H1 (cell line): ENCODE results near the gene CEBPE. TPM values are rescaled to one million over a fixed set of nuclear protein-coding genes. Genes with fewer than 3 reads are reported as not detected.

ENCODE experiments used
- CTCF ChIA-PET: fragments of 300-600 bp; sonication (Branson Sonifier 250); formaldehyde crosslinking; loops from one replicate; lab custom pipeline; 2021; ENCODE audit not compliant: partially characterized antibody; lab: Charles Lee
- POLR2A ChIA-PET: fragments of 300-600 bp; sonication (Branson Sonifier 250); formaldehyde crosslinking; loops from one replicate; lab custom pipeline; 2021; ENCODE audit warnings: inconsistent platforms; ENCODE audit not compliant: partially characterized antibody; lab: Charles Lee
- DNase-seq, 2 experiments: peaks; one replicate each; pipeline versions ENCODE4 v3.0.0 to v3.0.0-alpha.2; 2010 to 2022; ENCODE audit warnings: low spot score in 2 of 2, low read depth in 1 of 2, mixed read lengths in 1 of 2
- FAIRE-seq: peaks from 2 replicates; lab custom pipeline; 2011; peaks lifted over from hg19 to GRCh38; lab: Jason Lieb, UNC
- H2AFZ ChIP-seq: 2 replicates; pipeline ENCODE4 v1.8.1; 2012; ENCODE audit warnings: low read length, inconsistent platforms
- H2AK5ac ChIP-seq: 2 replicates; pipeline ENCODE4 v1.6.1; 2013; ENCODE audit warnings: low read depth, low read length
- H2BK120ac ChIP-seq: replicated peaks from 2 replicates; pipeline ENCODE3; 2013; ENCODE audit warnings: low read depth, low read length, inconsistent platforms
- H2BK12ac ChIP-seq: 2 replicates; pipeline ENCODE4 v1.6.1; 2013; ENCODE audit warnings: low read depth, low read length
- H2BK15ac ChIP-seq: 2 replicates; pipeline ENCODE4 v1.6.1; 2013; ENCODE audit warnings: low read length
- H2BK20ac ChIP-seq: 2 replicates; pipeline ENCODE4 v1.6.1; 2013; ENCODE audit warnings: low read length
- H2BK5ac ChIP-seq: 2 replicates; pipeline ENCODE4 v1.6.1; 2013; ENCODE audit warnings: low read depth, low read length
- H3K14ac ChIP-seq: 2 replicates; pipeline ENCODE4 v1.6.1; 2013; ENCODE audit warnings: inconsistent platforms; ENCODE audit not compliant: insufficient read length
- H3K18ac ChIP-seq: 2 replicates; pipeline ENCODE4 v1.6.1; 2013; ENCODE audit warnings: low read length; ENCODE audit errors: extremely low read depth
- H3K23ac ChIP-seq: 2 replicates; pipeline ENCODE4 v1.6.1; 2013; ENCODE audit warnings: inconsistent platforms; ENCODE audit not compliant: insufficient read length
- H3K23me2 ChIP-seq: 2 replicates; pipeline ENCODE4 v1.6.1; 2013; ENCODE audit warnings: low read depth, low read length
- H3K27ac ChIP-seq: 2 replicates; pipeline ENCODE4 v1.6.1; 2011; ENCODE audit warnings: low read depth, low read length, inconsistent platforms
- H3K27me3 ChIP-seq, 4 experiments: replicated peaks in 1 of 4; 1 replicate in 1 of 4; 2 replicates in 3 of 4; pipeline versions ENCODE4 v1.6.1 to v1.8.1; 2011 to 2013; ENCODE audit warnings: low read length in 3 of 4, mild to moderate bottlenecking in 3 of 4, inconsistent platforms in 2 of 4, mixed read lengths in 2 of 4, moderate library complexity in 1 of 4; ENCODE audit not compliant: control insufficient read depth in 3 of 4, insufficient read depth in 3 of 4; ENCODE audit errors: extremely low read depth in 1 of 4
- H3K36me3 ChIP-seq, 4 experiments: 2 replicates each; pipeline versions ENCODE4 v1.6.1 to v1.8.1; 2011 to 2013; ENCODE audit warnings: mild to moderate bottlenecking in 4 of 4, low read length in 3 of 4, moderate library complexity in 2 of 4, control low read depth in 1 of 4, inconsistent platforms in 1 of 4; ENCODE audit not compliant: insufficient read depth in 4 of 4, control insufficient read depth in 2 of 4
- H3K4ac ChIP-seq: replicated peaks from 2 replicates; pipeline ENCODE3; 2013; ENCODE audit warnings: low read length, low read depth, mixed read lengths, inconsistent platforms; ENCODE audit not compliant: insufficient read length
- H3K4me1 ChIP-seq, 4 experiments: replicated peaks in 1 of 4; 1 replicate in 1 of 4; 2 replicates in 3 of 4; pipeline versions ENCODE4 v1.6.1 to v1.8.1; 2011 to 2013; ENCODE audit warnings: low read length in 3 of 4, inconsistent platforms in 2 of 4, mixed read lengths in 1 of 4; ENCODE audit not compliant: insufficient read depth in 4 of 4, control insufficient read depth in 3 of 4
- H3K4me2 ChIP-seq, 2 experiments: 2 replicates each; pipeline versions ENCODE4 v1.6.1 to v1.8.1; 2011 to 2013; ENCODE audit warnings: low read depth in 2 of 2, low read length in 2 of 2, control low read depth in 1 of 2, inconsistent platforms in 1 of 2, mild to moderate bottlenecking in 1 of 2; ENCODE audit not compliant: insufficient read depth in 1 of 2
- H3K4me3 ChIP-seq, 4 experiments: fragments of 200-600, 300-600 bp in 1 of 4; sonication (generic), shearing (Covaris generic), sonication (Bioruptor Twin) in 1 of 4; 2 replicates each; pipeline versions ENCODE4 v1.5.1 to v1.8.1; 2011 to 2016; ENCODE audit warnings: low read length in 4 of 4, low read depth in 3 of 4, control low read depth in 2 of 4, inconsistent platforms in 2 of 4, mild to moderate bottlenecking in 2 of 4, mixed read lengths in 1 of 4, moderate library complexity in 1 of 4; ENCODE audit not compliant: insufficient read depth in 2 of 4; ENCODE audit errors: extremely low read depth in 1 of 4
- H3K56ac ChIP-seq: replicated peaks from 2 replicates; pipeline ENCODE3; 2013; ENCODE audit warnings: low read depth, mild to moderate bottlenecking, mixed read lengths, low read length, inconsistent platforms; ENCODE audit not compliant: insufficient read length
- H3K79me1 ChIP-seq: 2 replicates; pipeline ENCODE4 v1.6.1; 2013; ENCODE audit warnings: low read depth, low read length, control low read depth
- H3K79me2 ChIP-seq, 2 experiments: 2 replicates each; pipeline versions ENCODE4 v1.6.1 to v1.8.1; 2012 to 2013; ENCODE audit warnings: low read length in 2 of 2, mild to moderate bottlenecking in 2 of 2, inconsistent platforms in 1 of 2; ENCODE audit not compliant: insufficient read depth in 2 of 2, control insufficient read depth in 1 of 2
- H3K9ac ChIP-seq, 4 experiments: replicated peaks in 1 of 4; 1 replicate in 1 of 4; 2 replicates in 3 of 4; pipeline versions ENCODE4 v1.6.1 to v1.8.1; 2011 to 2013; ENCODE audit warnings: low read depth in 3 of 4, low read length in 3 of 4, control low read depth in 2 of 4, mild to moderate bottlenecking in 2 of 4, moderate library complexity in 2 of 4, inconsistent platforms in 1 of 4; ENCODE audit errors: extremely low read depth in 1 of 4
- H3K9me3 ChIP-seq, 2 experiments: 2 replicates each; pipeline versions ENCODE4 v1.6.1 to v1.8.1; 2012 to 2013; ENCODE audit warnings: mild to moderate bottlenecking in 2 of 2, moderate library complexity in 2 of 2, control low read depth in 1 of 2, inconsistent platforms in 1 of 2, low read depth in 1 of 2, low read length in 1 of 2, mixed read lengths in 1 of 2; ENCODE audit not compliant: insufficient read depth in 2 of 2
- H4K20me1 ChIP-seq, 2 experiments: replicated peaks in 1 of 2; 2 replicates each; pipeline versions ENCODE3 to v1.8.1; 2011 to 2013; ENCODE audit warnings: inconsistent platforms in 2 of 2, low read length in 2 of 2, mild to moderate bottlenecking in 1 of 2; ENCODE audit not compliant: insufficient read depth in 2 of 2, control insufficient read depth in 1 of 2
- H4K5ac ChIP-seq: 2 replicates; pipeline ENCODE4 v1.6.1; 2013; ENCODE audit warnings: low read length, low read depth, mixed read lengths, inconsistent platforms; ENCODE audit not compliant: insufficient read length
- H4K8ac ChIP-seq: 2 replicates; pipeline ENCODE4 v1.8.0; 2013; ENCODE audit warnings: mild to moderate bottlenecking, moderate library complexity, low read length, inconsistent platforms; ENCODE audit not compliant: insufficient read depth; ENCODE audit errors: extremely low read depth
- H4K91ac ChIP-seq: replicated peaks from 2 replicates; pipeline ENCODE3; 2013; ENCODE audit warnings: low read length, mixed read lengths, inconsistent platforms; ENCODE audit not compliant: insufficient read length
- CBX8 ChIP-seq: fragments of 300-800, 300-1000 bp; sonication (generic); IDR thresholded peaks from 2 replicates; pipeline ENCODE4 v1.7.1; 2016; ENCODE audit warnings: low read depth, low read length, borderline replicate concordance
- MAX ChIP-seq: IDR thresholded peaks from 2 replicates; pipeline ENCODE4 v1.6.1; 2012; ENCODE audit warnings: inconsistent platforms
- SP1 ChIP-seq: IDR thresholded peaks from 2 replicates; pipeline ENCODE4 v1.6.1; 2011; ENCODE audit warnings: low read depth, low read length
- WGBS, 2 experiments: shearing (Covaris generic) in 1 of 2; methylation state at CpG; one replicate each; pipeline versions ENCODE4 v1.1.6 to v1.1.7; 2013 to 2015; ENCODE audit warnings: low lambda C conversion rate in 2 of 2, mixed read lengths in 2 of 2, inconsistent platforms in 1 of 2, low coverage in 1 of 2, missing lambda C conversion rate in 1 of 2; ENCODE audit not compliant: insufficient replicate concordance in 2 of 2, insufficient coverage in 1 of 2, insufficient read length in 1 of 2; ENCODE audit errors: extremely low coverage in 1 of 2, missing lambda C conversion rate in 1 of 2; 5-methylcytosine and 5-hydroxymethylcytosine counted together
- polyA plus RNA-seq, 7 experiments: library from polyadenylated mRNA; depleted of rRNA in 3 of 7; stranded (reverse) in 5 of 7; unstranded in 2 of 7; fragments of >200 nt in 5 of 7; fragments of 200-250 nt in 2 of 7; gene quantifications; 1 replicate in 5 of 7; 2 replicates in 1 of 7; 4 replicates in 1 of 7; pipeline versions ENCODE4 v1.2.1 to v1.2.3, GENCODE V29; 2011 to 2013; ENCODE audit warnings: missing spikeins in 2 of 7, mixed read lengths in 2 of 7
- total RNA-seq: library from RNA; stranded (reverse); fragmentation: NEBNext Ultra II Directional; extraction: Animal tissue kit (Norgen Biotek cat#: 25700); gene quantifications from 2 replicates; pipeline ENCODE4 v1.2.1, GENCODE V29; 2021

CEBPE gene
- total and polyA plus RNA-seq, 2 of the 8 experiments (the other 6 are each of a cell fraction or from before 2014, with no cell fraction given) = 0.05 TPM; not detected in 1

DNA sequence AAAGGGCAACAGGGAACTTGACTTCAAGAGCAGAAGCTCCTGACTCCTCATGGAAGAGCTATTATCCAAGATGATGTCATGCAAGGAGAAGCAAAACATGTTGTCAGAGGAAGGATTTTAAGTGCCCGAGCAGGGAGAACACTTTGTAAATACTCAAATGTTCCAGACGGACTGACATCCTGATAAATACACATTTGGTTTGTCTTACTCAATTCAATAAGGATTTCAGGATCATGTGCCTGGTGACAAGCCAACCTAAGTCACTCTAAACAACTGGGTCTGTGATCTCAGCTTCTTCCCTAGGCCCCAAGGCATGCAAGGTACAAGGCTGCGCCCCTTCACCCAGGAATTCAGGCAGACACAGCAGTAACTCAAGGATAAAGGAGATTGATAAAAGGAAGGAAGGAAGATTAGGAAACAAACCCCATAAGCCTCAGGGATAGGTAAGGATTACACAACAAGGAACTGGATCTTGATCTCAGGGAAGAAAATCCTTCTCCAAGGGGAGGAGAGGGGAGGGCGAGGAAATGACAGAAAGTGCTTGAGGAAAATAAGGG, 26.8 kb upstream of the CEBPE start:
- H3K9me3 ChIP-seq = no peaks in the 10 kb centered on the region
- H3K4me3 ChIP-seq = no peak overlapping the region
- H2BK15ac ChIP-seq = no peak overlapping the region
- no peak overlapping the region for H3K9ac ChIP-seq
- no peak overlapping the region for H3K27ac ChIP-seq
- H2BK12ac ChIP-seq = no peak overlapping the region
- TF ChIP-seq CBX8 (no peak), SP1 (no peak), MAX (no peak)
- TF ChIP-seq, all 59 proteins: peak for 0
- Histone ChIP-seq H4K20me1 (peaks cover 2 to 6% of the 10 kb centered on the region in 2 experiments), H2BK20ac (no peak overlapping the region), H3K23ac (no peak overlapping the region), H2AFZ (no peak overlapping the region), H3K4me1 (no peaks in the 10 kb centered on the region), H3K79me2 (no peaks in the 10 kb centered on the region), H3K56ac (no peak overlapping the region), H3K18ac (no peak overlapping the region), H2BK5ac (no peak overlapping the region), H3K27me3 (no peaks in the 10 kb centered on the region), H3K36me3 (peaks cover 7 to 39% (median 17%) of the 10 kb centered on the region in 4 experiments; a peak in 7 of 8 replicates), H2AK5ac (no peak overlapping the region), H4K5ac (no peak overlapping the region), H4K91ac (no peak overlapping the region), H3K79me1 (no peaks in the 10 kb centered on the region; the same call in none of the 2 replicates), H3K4ac (no peak overlapping the region), H3K23me2 (peaks cover 3% of the 10 kb centered on the region; the same call in 1 of the 2 replicates), H2BK120ac (no peak overlapping the region), H3K14ac (no peak overlapping the region), H3K4me2 (no peak overlapping the region), H4K8ac (no peak overlapping the region)
- DNase-seq (no peak), FAIRE-seq (no peak)
- CTCF ChIA-PET = interaction anchor here (1.0 to 3.1 kb wide), 6 partner anchors 10 to 69 kb away, joined by 3 to 13 read pairs (median 3); no protein-coding TSS in a partner anchor
- 79% methylated on average over 4 of the region's 4 CpGs; no CpG with 5 or more reads in 1 of the 2 experiments for WGBS, 2 experiments
- POLR2A ChIA-PET = interaction anchor here (0.7 to 2.9 kb wide), 4 partner anchors 9 to 41 kb away, joined by 3 to 10 read pairs (median 5); no protein-coding TSS in a partner anchor
